ENCODE data around the gene OSTN.
"Not testable (repeated sequence)": the region's sequence is repeated elsewhere in the genome, so short reads cannot be mapped to it uniquely, and the experiment has no call there.

The OSTN gene

DNA sequence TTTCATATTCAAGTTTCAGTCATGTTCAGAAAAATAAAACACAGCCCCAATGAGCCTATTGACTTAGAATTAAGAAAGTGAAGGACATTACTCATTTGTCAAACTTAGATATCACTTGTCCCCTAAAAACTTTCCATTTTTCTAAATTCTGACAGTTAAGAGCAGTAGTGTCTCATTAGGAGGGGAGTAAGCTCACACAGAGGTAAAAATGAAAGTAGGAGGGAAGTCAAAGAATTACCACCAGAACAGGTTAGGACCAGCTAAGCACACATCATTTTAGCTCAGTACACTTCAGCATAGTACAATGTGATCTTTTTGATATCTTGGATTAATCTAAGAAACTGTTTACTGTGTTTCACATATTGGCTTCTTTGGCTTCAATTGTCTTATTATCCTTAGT lies 64.3 kb downstream of the OSTN start:
- DNase-seq (ENCODE audit: low read depth in 1 of 2, low spot score in 1 of 2): no peak

DNA sequence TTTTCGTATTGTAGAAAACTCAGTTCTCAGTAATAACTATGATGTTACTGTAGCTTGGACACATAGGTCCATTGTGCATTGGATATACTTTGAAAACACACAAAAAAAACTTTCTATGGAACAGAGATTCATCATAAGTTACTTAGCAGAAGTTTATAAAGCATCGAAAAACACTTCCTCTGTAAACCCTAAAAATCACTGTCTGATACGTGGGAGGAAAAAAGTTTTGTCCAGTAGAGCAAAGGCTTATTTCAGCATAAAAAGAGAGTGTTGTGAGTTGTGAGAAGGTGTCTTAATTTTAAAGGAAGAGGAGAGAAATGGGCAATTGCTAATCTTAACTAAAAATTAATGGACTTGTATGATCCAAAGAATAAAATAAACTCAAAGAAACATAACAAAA lies 64.8 kb downstream of the OSTN start:
- no peak for DNase-seq (ENCODE audit: low read depth in 1 of 2, low spot score in 1 of 2)

DNA sequence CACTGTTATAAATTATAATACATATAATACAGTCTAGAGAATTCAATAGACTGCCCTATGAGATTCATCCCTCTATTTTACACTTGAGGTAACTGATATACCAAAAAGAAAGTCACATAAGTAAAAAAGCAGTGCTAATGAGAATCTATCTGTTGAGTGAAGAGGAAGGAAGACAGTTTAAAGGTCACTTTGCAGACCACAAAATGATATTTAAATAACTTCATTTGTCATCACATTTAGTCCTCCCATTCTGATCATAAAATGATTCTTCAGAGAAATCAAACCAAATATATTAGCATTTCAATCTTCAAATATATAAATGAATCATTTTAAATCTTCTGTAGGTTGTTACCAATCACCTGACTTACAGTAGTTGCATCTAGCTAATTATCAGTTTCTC lies 69.7 kb downstream of the OSTN start:
- DNase-seq (ENCODE audit: low read depth in 1 of 2, low spot score in 1 of 2): no peak

DNA sequence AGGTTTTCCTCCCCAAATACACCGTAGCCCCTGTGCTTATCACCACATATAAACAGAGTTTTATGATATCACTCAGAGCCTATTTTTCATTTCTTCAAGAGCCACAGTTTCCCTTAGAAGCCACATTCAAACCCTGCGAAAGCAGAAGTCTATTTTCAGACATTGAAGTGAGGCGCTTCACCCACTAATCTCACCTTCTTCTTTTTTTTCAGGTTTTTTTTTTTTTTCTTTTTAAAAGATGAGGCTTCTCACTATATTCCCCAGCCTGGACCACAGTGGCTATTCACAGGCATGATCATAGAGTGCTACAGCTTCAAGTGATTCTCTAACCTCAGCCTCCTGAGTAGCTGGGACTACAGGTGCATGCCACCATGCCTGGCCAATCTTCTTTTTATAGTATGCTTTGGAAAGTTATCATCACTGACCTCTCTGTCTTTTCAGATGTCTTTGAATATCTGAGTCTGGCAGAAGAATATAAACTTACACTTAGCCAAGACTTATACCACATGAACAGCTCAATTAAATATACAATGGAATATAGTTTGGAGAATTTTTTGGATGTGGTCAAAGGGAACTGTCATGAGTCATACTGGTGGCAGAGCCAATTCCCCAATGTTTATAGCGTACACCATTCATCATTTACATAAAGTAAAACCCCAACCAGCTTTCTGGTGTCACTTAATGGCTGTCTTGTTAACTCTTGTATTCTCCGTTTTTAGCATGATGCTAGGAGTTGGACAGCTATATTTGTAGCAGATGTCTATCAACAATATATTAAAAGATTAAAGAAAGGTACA lies 70.4 kb downstream of the OSTN start:
- no peak for DNase-seq (ENCODE audit: low read depth in 1 of 2, low spot score in 1 of 2)

DNA sequence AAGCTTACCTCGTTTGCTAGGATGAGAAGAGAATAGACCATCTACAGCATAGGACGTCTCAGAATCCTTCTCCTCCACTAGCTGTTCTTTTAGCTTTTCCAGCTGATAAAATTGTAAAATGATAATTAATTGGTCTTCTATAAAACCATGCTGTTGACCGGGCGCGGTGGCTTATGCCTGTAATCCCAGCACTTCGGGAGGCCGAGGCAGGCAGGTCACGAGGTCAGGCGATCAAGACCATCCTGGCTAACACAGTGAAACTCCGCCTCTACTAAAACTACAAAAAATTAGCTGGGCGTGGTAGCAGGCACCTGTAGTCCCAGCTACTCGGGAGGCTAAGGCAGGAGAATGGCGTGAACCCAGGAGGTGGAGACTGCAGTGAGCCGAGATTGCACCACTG lies 76.2 kb downstream of the OSTN start:
- DNase-seq (ENCODE audit: low read depth in 1 of 2, low spot score in 1 of 2): not testable (repeated sequence)

DNA sequence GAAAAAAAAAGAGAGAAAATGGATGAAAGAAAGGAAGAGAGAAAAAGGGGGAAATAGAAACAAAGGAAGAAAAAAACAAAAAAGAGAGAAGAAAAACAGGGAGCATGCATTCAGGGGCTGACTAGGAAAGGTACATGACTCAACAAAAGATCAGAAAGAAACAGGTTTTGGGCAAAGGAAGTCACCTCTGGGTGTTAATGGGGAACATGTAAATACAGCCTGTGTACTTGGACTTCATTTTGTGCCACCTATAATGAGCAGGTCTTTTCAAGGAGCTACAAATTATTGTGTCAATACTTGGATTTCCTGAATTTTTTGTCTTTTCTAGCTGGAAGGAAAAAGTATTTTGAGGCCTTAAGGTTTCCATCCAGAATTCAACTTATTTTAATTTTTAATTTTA lies 76.7 kb downstream of the OSTN start:
- DNase-seq (ENCODE audit: low read depth in 1 of 2, low spot score in 1 of 2): no peak

DNA sequence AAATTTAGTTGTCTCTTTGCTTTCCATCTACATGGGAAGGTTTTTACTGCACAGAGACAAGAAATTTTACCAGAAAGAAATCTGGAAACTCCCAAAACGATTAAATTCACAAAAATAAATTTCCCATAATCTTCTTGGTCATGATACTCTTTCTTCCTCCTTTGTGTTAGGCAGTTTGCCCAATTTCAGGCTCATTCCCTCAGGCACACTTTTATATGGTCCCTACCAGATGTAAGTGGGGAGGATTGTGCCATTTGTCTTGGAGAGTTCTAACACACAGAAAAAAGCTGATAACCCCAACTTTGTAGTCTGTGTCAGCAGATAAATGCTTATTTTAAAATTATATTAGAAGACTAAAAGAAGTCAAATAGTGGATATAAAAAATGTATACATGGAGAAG lies 81.1 kb downstream of the OSTN start:
- DNase-seq (ENCODE audit: low read depth in 1 of 2, low spot score in 1 of 2): no peak

DNA sequence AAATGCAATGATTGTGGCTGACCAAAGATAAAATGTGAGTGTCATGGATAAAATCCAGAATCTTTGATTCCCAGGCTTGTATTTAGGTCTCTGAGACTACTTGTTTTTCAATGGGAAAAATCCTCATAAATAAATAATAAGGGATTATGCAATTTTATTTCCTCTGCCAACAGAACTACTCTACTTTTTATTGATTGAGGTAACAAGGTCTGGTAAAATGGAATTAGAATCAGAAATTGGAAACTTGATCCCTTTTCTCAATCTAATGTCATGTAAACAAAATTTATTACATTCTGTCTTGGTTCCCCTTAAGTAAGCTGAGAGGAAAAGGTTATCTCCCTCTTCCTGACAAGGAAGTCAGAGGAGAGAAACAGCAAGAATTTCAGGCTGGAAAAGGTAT lies 81.8 kb downstream of the OSTN start:
- no peak for DNase-seq (ENCODE audit: low read depth in 1 of 2, low spot score in 1 of 2)

DNA sequence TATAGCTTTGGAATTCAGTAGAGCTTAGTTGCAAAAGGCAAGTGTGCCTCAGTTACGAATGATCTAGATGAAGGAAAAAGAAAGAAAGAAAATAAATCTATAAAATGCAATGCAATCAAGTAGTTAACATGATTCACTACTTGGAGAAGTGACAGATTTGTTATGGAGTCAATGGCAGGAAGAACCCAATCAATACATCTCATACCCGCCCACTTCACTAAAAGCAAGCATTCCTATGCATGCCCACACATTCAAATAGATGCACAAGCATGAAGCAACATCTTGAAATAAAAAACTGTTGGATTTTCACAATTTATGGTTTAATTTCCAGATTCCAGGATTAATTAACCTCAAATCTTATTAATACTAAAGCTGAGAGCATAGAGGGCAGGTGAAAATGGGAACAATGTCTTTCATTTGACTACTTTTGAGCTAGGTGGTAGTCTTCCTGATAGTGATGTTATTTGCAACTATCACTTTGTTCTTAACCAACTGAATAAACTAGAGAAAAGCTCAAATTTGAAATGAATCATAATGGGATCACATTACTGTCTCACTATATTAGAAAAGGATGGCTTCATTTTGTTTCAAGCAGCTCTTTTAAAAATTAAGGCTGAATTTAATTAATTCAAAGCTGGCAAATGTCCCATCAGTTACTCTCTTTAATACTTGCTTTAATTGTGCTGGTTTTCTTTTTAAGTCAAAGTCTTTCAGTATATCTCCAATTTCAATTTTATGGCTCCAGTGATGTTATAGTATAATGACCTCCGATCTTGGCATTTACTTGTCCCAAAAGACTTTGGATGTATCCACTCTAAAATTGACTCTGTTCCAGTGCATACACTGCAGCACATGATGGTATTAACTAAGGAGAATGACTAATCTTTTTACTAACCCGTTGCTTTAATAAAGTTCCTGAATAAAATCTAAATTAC lies 83.5 kb downstream of the OSTN start:
- DNase-seq (ENCODE audit: low read depth in 1 of 2, low spot score in 1 of 2): no peak

DNA sequence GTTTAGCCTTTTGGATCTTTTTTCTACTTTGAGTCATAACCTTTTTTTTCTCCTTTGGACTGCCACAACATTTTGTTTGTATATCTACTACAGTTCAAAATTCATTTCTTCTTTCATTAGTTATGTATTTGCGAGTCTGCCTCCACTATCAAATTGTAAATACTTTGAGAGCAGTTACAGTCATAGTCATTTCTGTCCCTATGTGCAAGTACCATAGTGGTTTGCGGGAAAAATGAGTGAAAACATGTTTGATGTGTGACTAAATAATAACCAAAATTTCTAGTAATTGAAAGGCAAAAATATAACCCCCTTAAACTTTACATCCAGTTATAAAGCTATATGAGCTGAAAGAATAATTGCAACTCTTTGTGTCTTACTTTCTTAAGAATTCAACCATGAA lies 84.4 kb downstream of the OSTN start:
- DNase-seq (ENCODE audit: low read depth in 1 of 2, low spot score in 1 of 2): no peak

DNA sequence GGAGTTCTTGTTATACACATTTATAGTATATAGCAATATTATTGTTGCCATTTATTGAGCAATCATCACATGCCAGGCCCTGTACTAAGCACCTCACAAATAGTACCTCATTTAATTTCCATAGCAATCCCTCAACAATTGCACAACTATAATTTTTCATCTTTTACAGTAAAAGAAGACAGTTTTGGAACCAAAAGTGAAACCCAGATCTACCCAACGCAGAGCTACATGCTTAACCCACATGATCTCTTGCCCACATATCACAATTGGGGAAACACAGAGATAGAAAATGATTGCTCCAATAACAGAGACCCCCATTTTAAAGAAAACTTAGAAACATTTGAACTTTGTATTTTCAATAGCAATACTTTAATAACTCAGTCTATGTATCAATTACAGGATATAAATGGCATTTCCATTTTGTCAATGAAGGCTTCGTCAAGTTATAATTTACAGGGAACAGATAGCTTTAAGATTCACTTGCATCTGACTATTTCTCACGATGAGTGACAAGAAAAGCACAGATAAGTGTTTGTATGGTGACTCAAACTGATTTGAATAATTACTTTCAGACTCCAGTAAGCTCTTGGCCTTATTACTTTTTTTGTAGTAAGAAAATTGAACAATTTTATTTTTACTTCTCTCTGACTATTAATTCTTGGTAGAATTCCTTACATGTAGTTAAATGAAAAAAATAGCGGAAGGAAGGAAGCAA lies 91.4 kb downstream of the OSTN start:
- no peak for DNase-seq (ENCODE audit: low read depth in 1 of 2, low spot score in 1 of 2)

DNA sequence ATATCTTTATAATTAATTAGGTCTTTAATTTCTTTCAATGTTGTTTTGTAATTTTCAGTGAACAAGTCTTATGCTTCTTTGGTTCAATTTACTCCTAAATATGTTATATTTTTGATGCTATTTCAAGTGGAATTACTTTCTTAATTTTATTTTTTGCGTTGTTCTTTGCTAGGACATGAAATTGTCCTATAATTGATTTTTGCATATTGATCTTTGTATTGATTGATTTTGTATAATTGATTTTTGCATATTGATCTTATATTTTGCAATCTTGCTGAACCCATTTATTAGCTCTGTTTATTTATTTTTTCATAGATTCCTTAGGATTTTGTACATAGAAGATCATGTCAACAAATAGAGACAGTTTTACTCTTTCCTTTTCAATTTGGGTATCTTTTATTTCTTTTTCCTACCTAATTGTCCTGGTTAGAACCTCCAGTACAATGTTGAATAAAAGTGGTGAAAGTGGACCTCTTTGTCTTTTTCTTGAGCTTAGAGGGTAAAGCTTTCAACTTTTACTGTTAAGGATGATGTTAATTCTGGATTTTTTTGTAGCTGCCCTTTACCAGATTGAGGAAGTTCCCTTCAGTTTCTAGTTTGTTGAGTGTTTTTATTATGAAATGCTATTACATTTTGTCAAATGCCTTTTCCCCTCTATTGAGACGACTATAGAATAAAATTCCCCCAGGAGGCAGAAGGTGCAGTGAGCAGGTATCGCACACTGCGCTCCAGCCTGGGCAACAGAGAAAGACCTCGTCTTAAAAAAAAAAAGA lies 93.4 kb downstream of the OSTN start:
- no peak for DNase-seq (ENCODE audit: low read depth in 1 of 2, low spot score in 1 of 2)

DNA sequence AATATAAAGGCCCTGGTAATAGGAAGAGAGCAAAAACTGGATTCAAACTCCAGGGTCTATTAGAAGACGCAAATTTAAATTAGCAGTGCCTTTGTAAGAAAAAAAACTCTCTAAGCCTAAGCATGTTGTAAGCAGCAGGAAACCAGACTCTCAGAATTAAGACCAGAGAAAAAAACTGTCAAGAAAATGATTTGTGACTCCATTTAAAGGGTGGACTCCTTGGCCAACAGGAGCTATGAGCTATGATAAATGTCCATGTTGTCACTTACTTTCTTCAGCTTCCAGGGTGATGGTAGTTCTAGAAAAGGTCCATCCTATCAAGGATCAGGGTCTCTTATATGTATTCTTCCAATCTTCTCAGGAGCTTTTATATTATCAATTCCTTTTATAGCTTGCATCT lies 95.2 kb downstream of the OSTN start:
- DNase-seq (ENCODE audit: low read depth in 1 of 2, low spot score in 1 of 2): no peak

DNA sequence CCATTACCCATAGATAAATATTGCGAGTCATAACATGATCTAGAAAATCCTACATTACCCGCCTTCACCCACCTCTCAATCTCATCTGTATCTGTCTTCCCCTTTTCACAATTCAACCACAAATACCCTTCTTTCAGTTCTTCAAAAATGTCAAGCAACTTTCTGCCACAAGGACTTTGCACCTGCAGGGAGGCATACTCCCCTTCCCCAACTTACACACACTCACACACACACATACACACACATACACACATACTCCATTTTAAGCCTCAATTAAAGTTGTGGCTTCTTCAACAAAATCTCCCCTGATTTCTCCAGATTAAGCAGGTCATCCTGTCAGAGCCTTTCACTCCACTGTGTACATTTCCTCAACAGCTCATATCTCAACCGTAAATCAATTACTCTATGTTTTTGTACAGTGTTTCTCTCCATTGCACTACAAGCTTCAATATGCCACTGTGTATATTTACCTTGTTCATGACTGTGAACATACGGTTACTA lies 97.0 kb downstream of the OSTN start:
- no peak for DNase-seq (ENCODE audit: low read depth in 1 of 2, low spot score in 1 of 2)

DNA sequence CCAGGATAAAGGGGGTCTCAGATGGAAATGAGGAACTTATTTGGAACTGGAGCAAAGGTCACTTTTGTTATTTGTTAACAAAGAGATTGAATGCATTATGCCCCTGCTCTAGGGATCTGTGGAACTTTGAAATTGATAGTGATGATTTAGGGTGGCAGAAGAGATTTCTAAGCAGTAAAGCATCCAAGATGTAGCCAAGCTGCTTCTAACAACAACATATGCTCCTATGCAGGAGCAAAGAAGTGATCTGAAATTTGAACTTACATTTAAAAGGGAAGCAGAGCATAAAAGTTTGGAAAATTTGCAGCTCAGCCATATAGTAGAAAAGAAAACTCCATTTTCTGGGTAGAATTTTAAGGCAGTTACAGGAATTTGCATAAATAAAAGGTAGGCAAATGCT lies 99.8 kb downstream of the OSTN start:
- no peak for DNase-seq (ENCODE audit: low read depth in 1 of 2, low spot score in 1 of 2)

DNA sequence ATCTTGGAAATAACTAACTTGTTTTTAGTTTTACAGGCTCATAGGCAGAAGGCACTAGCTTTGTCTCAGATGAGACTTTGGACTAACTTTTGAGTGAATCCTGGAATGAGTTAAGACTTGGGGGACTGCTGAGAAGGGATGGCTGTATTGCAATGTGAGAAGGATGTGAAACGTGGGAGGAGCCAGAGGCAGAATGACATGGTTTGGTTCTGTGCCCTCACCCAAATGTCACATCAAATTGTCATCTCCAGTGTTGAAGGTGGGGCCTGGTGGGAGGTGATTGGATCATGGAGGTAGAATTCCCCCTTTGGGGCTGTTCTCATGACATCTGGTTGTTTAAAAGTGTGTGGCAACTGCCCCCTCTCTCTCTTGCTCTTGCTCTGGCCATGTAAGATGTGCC lies 101.4 kb downstream of the OSTN start:
- no peak for DNase-seq (ENCODE audit: low read depth in 1 of 2, low spot score in 1 of 2)

DNA sequence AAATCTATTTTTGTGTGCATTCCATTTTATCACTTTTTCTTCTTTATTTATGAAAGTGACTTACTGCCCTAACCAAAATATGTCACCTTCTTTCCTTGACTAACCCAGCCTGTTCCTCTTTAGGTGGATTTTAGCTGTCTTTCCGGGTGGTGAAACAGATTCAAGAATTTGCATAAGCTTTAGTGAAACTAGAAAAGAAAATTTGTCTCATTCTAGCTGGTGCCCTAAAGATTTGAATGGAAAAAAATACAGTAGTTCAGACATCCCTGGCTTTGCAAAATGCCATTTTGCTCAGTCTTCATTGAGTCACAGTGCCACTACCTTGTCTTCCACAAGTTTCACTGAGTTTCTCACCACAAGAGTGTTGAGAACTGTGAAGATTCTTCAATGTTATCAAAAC lies 102.0 kb downstream of the OSTN start:
- DNase-seq (ENCODE audit: low read depth in 1 of 2, low spot score in 1 of 2): no peak

DNA sequence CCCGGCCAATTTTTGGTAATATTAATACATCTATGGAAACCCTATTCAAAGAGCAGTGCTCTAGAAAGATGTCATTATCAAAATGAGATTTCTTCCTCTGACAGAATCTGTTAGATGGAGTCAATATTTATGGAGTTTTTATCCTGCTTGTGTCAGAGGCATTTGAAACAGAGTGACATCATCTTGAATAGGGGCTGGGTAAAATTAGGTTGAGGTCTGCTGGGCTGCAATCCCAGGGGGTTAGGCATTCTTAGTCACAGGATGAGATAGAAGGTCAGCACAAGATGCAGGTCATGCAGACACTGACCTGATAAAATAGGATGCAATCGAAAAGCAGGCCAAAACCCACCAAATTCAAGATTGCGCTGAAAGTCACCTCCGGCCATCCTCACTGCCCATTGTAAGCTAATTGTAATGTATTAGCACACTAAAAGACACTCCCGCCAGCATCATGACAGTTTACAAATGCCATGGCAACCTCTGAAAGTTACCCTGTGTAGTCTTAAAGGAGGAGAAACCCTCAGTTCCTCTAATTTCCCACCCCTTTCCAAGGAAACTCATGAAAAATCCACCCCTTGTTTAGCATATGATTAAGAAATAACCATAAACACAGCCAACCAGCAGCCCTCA lies 102.9 kb downstream of the OSTN start:
- DNase-seq (ENCODE audit: low read depth in 1 of 2, low spot score in 1 of 2): no peak

DNA sequence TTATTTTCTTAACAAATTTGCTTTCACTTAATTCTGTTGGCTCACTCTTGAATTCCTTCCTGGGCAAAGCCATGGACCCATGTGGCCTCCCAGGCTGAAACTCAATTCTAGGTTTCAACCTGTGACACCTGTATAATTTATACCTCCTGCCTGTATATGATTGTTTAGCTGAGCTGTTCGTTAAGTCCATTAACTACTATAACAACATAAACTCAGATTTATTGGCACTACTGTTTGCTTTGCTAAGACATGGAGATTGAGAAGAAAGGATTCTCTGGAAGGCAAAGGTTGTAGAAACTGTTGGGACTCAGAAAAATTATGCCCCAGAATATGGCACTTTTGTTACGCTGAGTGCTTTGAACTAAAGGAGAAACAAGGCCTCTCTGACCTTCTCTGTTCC lies 103.4 kb downstream of the OSTN start:
- DNase-seq (ENCODE audit: low read depth in 1 of 2, low spot score in 1 of 2): no peak

DNA sequence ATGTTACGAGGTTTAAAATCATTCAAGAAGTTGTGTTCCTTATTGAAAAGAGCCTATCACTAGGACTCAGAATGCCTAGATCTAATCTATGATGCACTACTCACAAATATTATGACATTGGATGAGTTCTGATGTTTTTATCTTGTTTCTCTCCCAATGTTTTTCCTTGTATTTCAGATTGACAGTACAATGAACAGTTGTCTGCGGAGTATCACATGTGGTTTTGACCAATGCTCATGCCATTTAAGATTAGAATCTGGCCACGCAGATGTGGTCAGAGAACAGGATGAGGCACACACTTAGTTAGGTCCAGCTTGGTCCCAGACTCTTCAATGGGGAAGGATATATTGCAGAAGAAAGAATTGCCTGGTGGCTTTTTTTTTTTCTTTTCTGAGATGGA lies 104.6 kb downstream of the OSTN start:
- DNase-seq (ENCODE audit: low read depth in 1 of 2, low spot score in 1 of 2): no peak
